AG09319 (cell line): ENCODE measurements around the gene UBE2H.

Experiments used
- DNase-seq: peaks from one replicate; pipeline ENCODE4 v3.0.0-alpha.2; 2010; ENCODE audit warnings: low read depth; ENCODE audit errors: extremely low read depth
- TF ChIP-seq, protein P1 (sequence below): IDR thresholded peaks from 2 replicates; pipeline ENCODE4 v1.5.1; 2011; ENCODE audit warnings: low read depth, mild to moderate bottlenecking, inconsistent platforms, low read length, moderate library complexity

The UBE2H gene

GRCh38 chr7:129803546-129804081, 149.1 kb downstream of the UBE2H start:
- TF ChIP-seq, protein P1, sequence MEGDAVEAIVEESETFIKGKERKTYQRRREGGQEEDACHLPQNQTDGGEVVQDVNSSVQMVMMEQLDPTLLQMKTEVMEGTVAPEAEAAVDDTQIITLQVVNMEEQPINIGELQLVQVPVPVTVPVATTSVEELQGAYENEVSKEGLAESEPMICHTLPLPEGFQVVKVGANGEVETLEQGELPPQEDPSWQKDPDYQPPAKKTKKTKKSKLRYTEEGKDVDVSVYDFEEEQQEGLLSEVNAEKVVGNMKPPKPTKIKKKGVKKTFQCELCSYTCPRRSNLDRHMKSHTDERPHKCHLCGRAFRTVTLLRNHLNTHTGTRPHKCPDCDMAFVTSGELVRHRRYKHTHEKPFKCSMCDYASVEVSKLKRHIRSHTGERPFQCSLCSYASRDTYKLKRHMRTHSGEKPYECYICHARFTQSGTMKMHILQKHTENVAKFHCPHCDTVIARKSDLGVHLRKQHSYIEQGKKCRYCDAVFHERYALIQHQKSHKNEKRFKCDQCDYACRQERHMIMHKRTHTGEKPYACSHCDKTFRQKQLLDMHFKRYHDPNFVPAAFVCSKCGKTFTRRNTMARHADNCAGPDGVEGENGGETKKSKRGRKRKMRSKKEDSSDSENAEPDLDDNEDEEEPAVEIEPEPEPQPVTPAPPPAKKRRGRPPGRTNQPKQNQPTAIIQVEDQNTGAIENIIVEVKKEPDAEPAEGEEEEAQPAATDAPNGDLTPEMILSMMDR, result no peak
- DNase-seq, result no peak

DNA sequence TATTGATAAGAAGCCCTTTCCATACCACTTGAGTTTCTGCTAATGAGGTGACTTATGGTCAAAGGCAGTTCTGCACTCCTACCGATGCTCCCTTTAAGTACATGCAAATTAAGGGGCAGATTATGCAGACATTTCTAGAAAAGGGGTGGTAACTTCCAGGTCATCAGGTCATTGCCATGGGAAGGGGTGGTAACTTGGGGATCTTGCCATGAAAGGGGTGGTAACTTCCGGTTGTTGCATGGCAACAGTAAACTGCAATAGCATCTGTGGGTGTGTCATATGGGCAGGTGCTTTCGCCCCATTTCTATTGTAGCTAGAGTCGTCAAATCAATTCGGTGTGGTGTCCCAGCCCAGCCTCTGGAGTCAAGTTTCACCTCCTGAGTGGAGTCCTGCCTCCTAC, 150.9 kb downstream of the UBE2H start:
- TF ChIP-seq, protein P1, result no peak
- DNase-seq, result no peak

- TF ChIP-seq, protein P1, result no peak
- no peak for DNase-seq
Measured at GRCh38 chr7:129800901-129801300, 151.9 kb downstream of the UBE2H start.

DNA sequence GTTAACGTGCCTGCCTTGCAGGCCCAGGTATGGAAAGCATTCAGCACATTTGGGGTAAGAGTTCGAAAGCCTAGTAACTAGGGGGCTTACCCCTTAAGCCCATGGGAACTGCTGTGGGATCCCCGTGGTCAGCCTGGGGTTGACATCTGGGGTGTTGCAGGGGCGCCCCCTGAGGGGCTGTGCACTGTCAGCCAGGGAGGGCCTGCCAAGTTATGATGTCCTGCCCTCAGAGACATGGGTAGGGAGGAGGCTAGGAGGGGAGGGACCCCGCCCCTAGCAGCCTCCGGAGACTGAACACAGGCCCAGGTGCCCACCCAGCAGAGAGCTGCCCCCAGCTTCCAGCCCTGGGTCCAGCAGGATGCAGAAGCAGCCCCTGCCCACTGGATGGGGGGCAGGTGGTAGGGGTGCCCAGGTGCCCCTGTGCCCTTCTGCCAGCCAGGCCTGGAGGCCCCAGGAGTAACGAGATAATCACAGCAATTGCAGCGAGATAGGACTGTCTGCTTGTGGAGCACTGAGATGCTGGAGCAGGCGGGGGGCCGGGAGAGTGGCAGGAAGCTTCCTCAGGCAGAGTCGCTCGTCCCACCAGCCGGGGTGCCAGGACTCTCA, 153.3 kb downstream of the UBE2H start:
- TF ChIP-seq, protein P1, result no peak
- DNase-seq, result no peak

DNA sequence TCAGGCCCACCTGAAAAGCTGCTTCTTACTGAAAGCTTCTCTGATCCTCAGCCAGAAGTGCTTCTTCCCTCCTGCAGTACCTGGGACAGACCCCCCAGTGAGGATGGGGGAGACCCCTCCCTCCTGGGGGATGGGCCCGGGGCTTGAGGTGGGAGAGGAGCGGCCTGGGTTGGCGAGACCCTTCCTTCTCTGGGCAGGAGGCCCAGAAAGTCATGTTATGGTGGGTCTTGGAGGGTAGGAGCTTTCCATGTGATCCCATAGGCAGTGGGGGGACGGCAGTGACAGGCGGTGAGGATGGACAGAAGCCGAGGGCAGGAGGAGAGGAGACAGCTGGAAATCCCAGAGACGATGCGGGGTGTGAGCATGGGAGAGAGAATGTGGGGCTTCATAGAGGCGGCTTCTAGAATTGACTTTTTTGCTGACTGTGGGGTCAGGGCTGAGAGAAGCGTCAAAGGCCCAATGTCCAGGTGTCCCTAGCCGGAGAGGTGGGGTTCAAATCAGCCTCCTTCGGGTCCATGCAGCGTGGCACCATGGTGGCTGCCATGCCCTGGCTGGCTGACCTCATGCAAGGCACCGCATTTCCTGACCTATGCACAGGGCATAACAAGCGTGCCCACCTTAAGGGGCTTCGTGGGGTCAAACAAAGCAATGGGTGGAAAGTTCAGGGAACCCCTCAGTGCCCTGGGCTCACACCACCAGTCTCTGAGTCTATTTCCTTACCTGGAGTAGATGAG, 154.0 kb downstream of the UBE2H start:
- DNase-seq, result no peak
- TF ChIP-seq, protein P1, result no peak

DNA sequence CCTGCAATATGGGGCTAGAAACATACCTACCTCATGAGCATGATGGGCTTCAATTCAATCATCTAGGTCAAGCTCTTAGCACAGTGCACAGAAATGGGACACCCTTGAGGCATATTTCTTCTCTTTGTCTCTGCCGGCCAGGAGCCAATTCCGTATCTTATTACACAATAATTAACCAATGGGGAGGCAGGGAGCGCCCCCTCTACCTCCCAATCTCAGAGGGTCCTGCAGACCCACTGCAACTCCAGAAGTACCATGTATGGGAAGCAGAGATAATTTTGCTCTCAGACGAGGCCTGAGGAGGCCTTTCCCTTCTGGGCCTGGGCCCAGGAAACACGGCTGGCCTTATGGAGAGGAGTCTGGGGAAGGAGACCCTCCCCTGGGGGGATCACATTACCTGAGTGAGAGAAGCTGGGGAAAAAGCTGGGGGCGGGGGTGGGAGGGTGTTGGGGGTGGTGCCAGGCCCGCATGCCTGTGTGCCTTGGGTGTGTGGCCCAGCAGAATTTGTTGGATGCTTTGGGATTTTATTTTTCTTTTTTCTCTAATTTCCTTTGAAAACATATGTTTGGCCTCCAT, 155.5 kb downstream of the UBE2H start:
- no peak for DNase-seq
- TF ChIP-seq, protein P1, result no peak
